Astrocyte of the spinal cord (primary cell): Measurements from ENCODE around the gene LMCD1.

Experiments used
- DNase-seq: peaks from one replicate; pipeline ENCODE4 v3.0.0; 2011; ENCODE audit warnings: low read depth, low spot score
- H3K4me3 ChIP-seq: 2 replicates; pipeline ENCODE4 v1.5.1; 2011; ENCODE audit warnings: low read depth, mild to moderate bottlenecking, low read length, moderate library complexity
- CTCF ChIP-seq: IDR thresholded peaks from 2 replicates; pipeline ENCODE4 v1.5.1; 2012; ENCODE audit warnings: low read depth, mild to moderate bottlenecking, low read length, inconsistent platforms
- in situ Hi-C: cut with HindIII; loops from 2 replicates; pipeline ENCODE4 v1.10.0; 2017; ENCODE audit warnings: low sequenced_read_pairs

LMCD1 gene

GRCh38 chr3:8486936-8487335 is 14.7 kb upstream of the LMCD1 start:
- in situ Hi-C loops: no loop called here
- DNase-seq: no peak
- no peak for TF ChIP-seq CTCF
- H3K4me3 ChIP-seq: no peak overlapping the region

- DNase-seq: no peak
- in situ Hi-C loops: no loop called here
Measured at GRCh38 chr3:8488411-8488810, 13.2 kb upstream of the LMCD1 start.

GRCh38 chr3:8488877-8489276 is 12.7 kb upstream of the LMCD1 start:
- no peak overlapping the region for H3K4me3 ChIP-seq
- no peak for TF ChIP-seq CTCF
- in situ Hi-C loops: no loop called here
- no peak for DNase-seq

More at GRCh38 chr3:8488411-8488810, 13.2 kb upstream of the LMCD1 start:
- TF ChIP-seq CTCF: no peak
- no peak overlapping the region for H3K4me3 ChIP-seq

GRCh38 chr3:8489278-8489792 is 12.3 kb upstream of the LMCD1 start:
- no peak overlapping the region for H3K4me3 ChIP-seq
- in situ Hi-C loops: no loop called here
- DNase-seq: no peak
- TF ChIP-seq CTCF: no peak

GRCh38 chr3:8490079-8490552 is 11.5 kb upstream of the LMCD1 start:
- peak; percentile 85 for DNase-seq
- no peak for TF ChIP-seq CTCF
- in situ Hi-C loops: no loop called here
- no peak overlapping the region for H3K4me3 ChIP-seq

- DNase-seq: no peak
- in situ Hi-C loops: no loop called here
- H3K4me3 ChIP-seq: no peak overlapping the region
- TF ChIP-seq CTCF: no peak
Measured at GRCh38 chr3:8491271-8492144, 10.1 kb upstream of the LMCD1 start.
